ENCODE data around the gene FBXO3. TPM values are rescaled to one million over a fixed set of nuclear protein-coding genes. Genes with fewer than 3 reads are reported as not detected.

FBXO3 gene
- total RNA-seq, result 44.7 and 64.4 TPM in 2 replicates

DNA sequence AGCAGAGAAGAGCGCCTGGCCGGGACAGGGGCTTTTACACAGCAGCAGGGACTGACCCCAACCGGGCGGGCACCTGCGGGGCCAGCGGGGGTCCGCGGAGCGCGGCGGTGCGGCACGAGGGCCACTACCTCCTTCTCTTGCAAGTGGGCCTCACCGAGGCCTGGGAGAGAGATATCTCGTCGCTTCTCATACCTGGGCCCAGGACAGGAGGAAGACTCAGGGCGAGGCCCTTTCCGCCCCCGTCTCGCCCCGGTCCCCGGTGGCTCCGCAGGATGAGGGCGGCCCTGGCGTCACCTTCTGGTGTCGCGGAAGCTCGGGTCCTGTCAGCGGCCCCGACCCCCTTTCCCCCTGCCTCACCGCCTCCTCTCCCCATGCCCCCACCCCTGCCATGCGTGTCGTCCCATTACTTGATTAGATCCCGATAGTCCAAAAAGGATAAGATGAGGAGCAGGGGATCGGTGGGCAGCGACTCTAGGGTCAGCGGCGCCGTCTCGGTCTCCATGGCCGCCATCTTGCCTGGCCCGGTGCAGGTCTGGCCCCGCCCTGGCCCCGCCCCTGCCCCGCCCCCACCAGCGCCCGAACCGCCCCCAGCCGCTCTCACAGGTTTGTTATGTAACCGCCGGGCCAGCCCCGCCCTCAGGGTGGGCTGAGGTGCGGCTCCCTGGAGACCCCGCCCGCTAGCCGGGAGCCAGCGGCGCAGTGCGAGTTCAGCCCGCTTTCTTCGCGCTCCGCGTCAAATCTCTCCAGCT is at the start of gene FBXO3:
FBXO3 (minus strand) TSS at position 534 of the 749 bp plus-strand sequence; CDS start at position 511, 23 bp downstream.

GRCh38 chr11:33736148-33736812 is 38.0 kb downstream of the FBXO3 start, which contains the start of gene CD59:
TSS of gene CD59 (minus strand) at chr11:33736423. CDS start at chr11:33722445, 13,978 bp downstream.

DNA sequence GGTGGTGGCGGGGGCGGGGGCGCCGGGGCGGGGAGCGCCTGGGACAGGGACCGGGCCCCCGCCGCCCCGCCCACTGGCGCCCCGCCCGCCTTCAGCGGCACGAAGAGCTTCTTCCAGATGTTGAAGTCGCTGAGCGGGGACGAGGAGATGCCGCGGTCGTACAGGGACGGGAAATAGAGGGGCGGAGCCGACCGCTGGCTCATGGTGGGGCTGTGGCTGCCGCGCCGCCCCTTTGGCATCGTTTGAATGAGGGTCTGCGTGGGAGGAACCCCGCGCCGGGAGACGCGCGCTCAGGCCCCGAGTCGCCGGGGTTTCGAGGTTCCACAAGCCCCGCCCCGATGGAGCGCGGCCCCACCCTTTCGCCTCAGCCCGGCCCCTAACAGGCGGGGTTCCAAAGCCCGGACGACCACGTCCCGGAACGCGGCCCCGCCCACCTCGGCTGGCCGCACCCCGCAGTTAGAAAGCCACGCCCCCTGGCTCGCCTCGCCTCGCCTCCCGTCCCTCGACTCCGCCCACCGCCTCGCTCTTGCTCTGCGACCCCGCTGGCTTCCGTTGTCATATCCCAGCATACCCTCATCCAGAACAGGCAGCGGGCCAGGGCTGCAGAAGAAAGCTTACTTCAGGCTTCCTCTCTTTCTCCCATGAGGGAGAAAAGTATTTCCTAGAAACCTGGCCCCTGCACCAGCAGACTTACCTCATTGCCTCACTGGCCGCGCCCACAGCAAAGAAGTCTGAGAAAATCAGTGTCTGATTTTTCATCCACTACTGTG is 73.6 kb downstream of the FBXO3 start, which contains the start of gene C11orf91:
C11orf91 (minus strand) TSS at position 325 of the 770 bp plus-strand sequence; CDS start at position 239, 86 bp downstream.

Other genes starting within 250 kb of the FBXO3 start
- gene C11orf91, start 73.7 kb downstream of the FBXO3 start, total RNA-seq, result 0.33 TPM in 1 of 2 replicates, not detected in the other
- 519 and 606 TPM in 2 replicates for gene CD59, start 38.1 kb downstream of the FBXO3 start, total RNA-seq
- gene LMO2, start 117.6 kb upstream of the FBXO3 start, total RNA-seq, result not detected in 2 replicates

Measured in smooth muscle cell of trachea (primary cell).